Measurements from ENCODE around the gene HCFC2. TPM values are rescaled to one million over a fixed set of nuclear protein-coding genes. Genes with fewer than 3 reads are reported as not detected.
"Not testable (repeated sequence)": the region's sequence is repeated elsewhere in the genome, so short reads cannot be mapped to it uniquely, and the experiment has no call there.

HCFC2 gene
- total RNA-seq, 1 donor from 2014 or later: 9.8 TPM

DNA sequence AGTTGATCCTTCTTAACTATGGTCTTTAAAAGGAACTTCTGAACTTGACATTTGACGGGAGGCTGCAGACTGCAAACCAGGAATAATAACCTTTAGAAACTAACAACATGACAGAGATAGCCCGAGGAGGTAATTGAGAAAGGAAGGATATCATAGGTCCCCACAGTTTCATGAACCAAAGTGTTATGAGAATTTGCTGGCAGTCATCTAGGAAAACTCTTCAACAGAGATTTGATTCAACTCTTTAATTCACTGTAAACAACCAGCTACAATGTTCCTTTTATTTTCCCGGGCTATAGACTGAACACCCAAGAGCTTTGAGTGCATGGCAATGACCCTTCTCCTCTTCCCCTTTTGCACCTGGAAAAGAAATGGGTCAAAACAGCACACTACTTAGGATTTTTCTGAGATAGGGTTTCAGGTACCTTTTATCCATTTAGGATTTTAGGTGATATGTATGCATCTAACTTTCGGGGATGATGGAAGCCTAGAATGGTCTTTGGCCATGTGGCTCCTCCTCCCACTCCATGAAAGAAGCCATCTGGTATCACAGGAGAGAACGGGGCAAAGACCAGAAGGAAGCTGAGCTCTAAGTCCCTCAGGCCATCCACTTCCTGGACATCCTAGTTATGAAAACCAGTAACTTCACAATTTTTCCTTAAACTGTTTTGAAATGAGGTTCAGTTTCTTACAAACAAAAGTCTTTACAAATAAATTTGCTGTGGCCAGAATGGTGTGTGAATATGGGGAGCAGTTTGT is 37.3 kb upstream of the HCFC2 start:
- Histone ChIP-seq H3K4me1 (no peaks in the 10 kb centered on the region), H3K4me3 (no peak overlapping the region)
- intact Hi-C loops (cut with DNase I): no loop called here

DNA sequence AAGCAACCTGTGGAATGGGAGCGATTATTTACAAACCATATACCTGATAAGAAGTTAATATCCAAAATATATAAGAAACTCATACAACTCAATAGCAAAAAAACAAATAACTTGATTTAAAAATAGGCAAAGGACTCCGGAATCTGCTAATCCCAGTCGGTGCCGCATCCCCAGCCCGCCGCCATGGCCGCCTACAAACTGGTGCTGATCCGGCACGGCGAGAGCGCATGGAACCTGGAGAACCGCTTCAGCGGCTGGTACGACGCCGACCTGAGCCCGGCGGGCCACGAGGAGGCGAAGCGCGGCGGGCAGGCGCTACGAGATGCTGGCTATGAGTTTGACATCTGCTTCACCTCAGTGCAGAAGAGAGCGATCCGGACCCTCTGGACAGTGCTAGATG is 33.7 kb upstream of the HCFC2 start:
- H3K9me3 ChIP-seq; intact Hi-C loops (cut with DNase I); H3K27me3 ChIP-seq; H3K4me1 ChIP-seq; H3K27ac ChIP-seq; H3K4me3 ChIP-seq; H3K36me3 ChIP-seq; DNase-seq (ENCODE audit: low spot score in 2 of 2): not testable (repeated sequence)

More for the DNA sequence above, 37.3 kb upstream of the HCFC2 start:
- Histone ChIP-seq H3K36me3 (no peaks in the 10 kb centered on the region), H3K27ac (no peak overlapping the region), H3K9me3 (no peaks in the 10 kb centered on the region), H3K27me3 (no peaks in the 10 kb centered on the region)
- DNase-seq (ENCODE audit: low spot score in 2 of 2): no peak
- TF ChIP-seq, protein P1, sequence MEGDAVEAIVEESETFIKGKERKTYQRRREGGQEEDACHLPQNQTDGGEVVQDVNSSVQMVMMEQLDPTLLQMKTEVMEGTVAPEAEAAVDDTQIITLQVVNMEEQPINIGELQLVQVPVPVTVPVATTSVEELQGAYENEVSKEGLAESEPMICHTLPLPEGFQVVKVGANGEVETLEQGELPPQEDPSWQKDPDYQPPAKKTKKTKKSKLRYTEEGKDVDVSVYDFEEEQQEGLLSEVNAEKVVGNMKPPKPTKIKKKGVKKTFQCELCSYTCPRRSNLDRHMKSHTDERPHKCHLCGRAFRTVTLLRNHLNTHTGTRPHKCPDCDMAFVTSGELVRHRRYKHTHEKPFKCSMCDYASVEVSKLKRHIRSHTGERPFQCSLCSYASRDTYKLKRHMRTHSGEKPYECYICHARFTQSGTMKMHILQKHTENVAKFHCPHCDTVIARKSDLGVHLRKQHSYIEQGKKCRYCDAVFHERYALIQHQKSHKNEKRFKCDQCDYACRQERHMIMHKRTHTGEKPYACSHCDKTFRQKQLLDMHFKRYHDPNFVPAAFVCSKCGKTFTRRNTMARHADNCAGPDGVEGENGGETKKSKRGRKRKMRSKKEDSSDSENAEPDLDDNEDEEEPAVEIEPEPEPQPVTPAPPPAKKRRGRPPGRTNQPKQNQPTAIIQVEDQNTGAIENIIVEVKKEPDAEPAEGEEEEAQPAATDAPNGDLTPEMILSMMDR (IDR thresholded peaks at IDR 0.05): no peak

DNA sequence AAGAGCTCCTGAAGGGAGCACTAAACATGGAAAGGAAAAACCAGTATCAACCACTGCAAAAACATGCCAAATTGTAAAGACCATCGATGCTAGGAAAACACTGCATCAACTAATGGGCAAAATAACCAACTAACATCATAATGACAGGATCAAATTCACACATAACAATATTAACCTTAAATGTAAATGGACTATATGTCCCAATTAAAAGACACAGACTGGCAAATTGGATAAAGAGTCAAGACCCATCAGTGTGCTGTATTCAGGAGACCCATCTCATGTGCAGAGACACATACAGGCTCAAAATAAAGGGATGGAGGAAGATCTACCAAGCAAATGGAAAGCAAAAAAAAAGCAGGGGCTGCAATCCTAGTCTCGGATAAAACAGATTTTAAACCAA is 28.2 kb upstream of the HCFC2 start:
- H3K36me3 ChIP-seq; H3K9me3 ChIP-seq; H3K27me3 ChIP-seq; DNase-seq (ENCODE audit: low spot score in 2 of 2); H3K4me3 ChIP-seq; intact Hi-C loops (cut with DNase I); H3K27ac ChIP-seq; H3K4me1 ChIP-seq: not testable (repeated sequence)

DNA sequence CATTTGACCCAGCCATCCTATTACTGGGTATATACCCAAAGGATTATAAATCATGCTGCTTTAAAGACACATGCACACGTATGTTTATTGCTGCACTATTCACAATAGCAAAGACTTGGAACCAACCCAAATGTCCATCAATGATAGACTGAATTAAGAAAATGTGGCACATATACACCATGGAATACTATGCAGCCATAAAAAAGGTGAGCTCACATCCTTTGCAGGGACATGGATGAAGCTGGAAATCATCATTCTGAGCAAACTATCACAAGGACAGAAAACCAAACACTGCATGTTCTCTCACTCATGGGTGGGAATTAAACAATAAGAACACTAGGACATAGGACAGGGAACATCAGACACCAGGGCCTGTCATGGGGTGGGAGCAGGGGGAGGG is 24.6 kb upstream of the HCFC2 start:
- H3K4me3 ChIP-seq; H3K36me3 ChIP-seq; H3K4me1 ChIP-seq; DNase-seq (ENCODE audit: low spot score in 2 of 2); H3K9me3 ChIP-seq; H3K27me3 ChIP-seq; H3K27ac ChIP-seq; intact Hi-C loops (cut with DNase I): not testable (repeated sequence)

DNA sequence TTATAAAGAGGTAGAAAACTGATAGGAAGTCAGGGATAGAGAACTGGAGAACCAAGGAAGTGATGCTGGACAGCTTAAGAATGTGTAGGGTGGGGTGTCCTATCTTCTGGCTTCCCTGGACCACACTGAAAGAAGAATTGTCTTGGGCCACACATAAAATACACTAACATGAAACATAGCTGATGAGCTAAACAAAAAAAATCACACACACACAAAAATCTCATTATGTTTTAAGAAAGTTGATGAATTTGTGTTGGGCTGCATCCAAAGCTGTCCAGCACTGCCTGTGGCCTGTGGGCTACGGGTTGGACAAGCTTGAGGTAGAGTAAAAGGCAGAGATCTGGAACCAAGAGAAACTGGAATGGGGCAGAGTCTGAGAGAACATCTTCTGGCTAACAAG is 21.8 kb upstream of the HCFC2 start:
- Histone ChIP-seq H3K27me3 (no peaks in the 10 kb centered on the region), H3K4me1 (peaks cover 7 to 17% of the 10 kb centered on the region in 2 donors), H3K9me3 (no peaks in the 10 kb centered on the region), H3K4me3 (no peak overlapping the region), H3K27ac (no peak overlapping the region), H3K36me3 (no peaks in the 10 kb centered on the region)
- no peak for DNase-seq (ENCODE audit: low spot score in 2 of 2)
- intact Hi-C loops (cut with DNase I): no loop called here
- TF ChIP-seq, protein P1 (IDR thresholded peaks at IDR 0.05): no peak

DNA sequence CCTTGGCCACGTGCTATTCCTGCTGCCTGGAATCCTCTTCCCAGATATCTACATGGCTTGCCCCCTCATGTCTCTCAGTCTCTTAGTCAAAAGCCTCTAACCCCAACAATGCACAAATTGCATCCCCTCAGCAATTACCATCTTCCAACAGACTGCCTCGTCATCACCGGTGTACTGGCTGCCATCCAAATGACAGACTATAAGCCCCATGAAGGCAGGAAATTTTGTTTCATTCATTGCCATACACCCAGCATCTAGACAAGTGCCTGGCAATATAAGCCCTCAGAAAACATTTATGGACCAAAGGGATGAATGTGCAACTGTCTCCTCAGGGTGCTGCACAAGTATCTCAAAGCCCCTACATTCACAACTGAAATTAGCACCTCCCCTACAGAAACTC is 20.2 kb upstream of the HCFC2 start:
- Histone ChIP-seq H3K4me1 (peaks cover 7 to 26% of the 10 kb centered on the region in 2 donors), H3K36me3 (no peaks in the 10 kb centered on the region), H3K9me3 (no peaks in the 10 kb centered on the region), H3K4me3 (no peak overlapping the region), H3K27me3 (no peaks in the 10 kb centered on the region), H3K27ac (no peak overlapping the region)
- TF ChIP-seq, protein P1 (IDR thresholded peaks at IDR 0.05): no peak
- intact Hi-C loops (cut with DNase I): no loop called here
- DNase-seq (ENCODE audit: low spot score in 2 of 2): no peak

DNA sequence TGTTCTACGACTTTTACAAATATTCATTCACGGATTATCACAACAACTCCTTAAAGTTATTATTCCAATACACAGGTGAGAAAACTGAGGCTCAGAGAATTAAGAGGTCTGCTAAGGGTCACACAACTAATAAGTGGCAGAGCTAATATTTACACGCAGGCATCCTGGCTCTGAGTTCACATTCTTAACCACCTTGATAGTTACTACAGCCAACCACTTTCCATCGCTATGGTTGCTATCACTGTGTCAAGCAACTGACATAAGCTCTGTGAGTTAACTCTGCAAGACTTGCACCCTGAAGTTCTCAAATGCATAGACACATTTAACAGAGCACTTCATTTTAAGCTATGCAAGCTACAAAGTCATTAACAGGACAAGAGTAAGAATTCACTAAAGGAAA is 18.0 kb upstream of the HCFC2 start:
- Histone ChIP-seq H3K27me3 (no peaks in the 10 kb centered on the region), H3K4me1 (peaks cover 7 to 30% of the 10 kb centered on the region in 2 donors), H3K4me3 (no peak overlapping the region), H3K27ac (peak overlapping the region; percentile 79 to 81), H3K36me3 (no peaks in the 10 kb centered on the region), H3K9me3 (no peaks in the 10 kb centered on the region)
- TF ChIP-seq, protein P1 (IDR thresholded peaks at IDR 0.05): no peak
- no peak for DNase-seq (ENCODE audit: low spot score in 2 of 2)
- intact Hi-C loops (cut with DNase I): no loop called here
